Loucy (cell line): ENCODE measurements around the gene STX1A.

Source experiments
- H2AFZ ChIP-seq: fragments of 200-600 bp; sonication (generic); 2 replicates; pipeline ENCODE4 v1.6.0; 2016; ENCODE audit warnings: antibody characterized with exemption, mild to moderate bottlenecking, low read length, moderate library complexity
- H3F3A ChIP-seq: fragments of 200-600 bp; 2 replicates; pipeline ENCODE4 v1.6.0; 2016; ENCODE audit warnings: antibody characterized with exemption, low read depth, mild to moderate bottlenecking
- H3K27me3 ChIP-seq: fragments of 200-600 bp; sonication (generic); 2 replicates; pipeline ENCODE4 v1.6.1; 2014; ENCODE audit warnings: low read length, mild to moderate bottlenecking; ENCODE audit not compliant: insufficient read depth, poor library complexity, severe bottlenecking
- H3K36me3 ChIP-seq: fragments of 200-600 bp; sonication (generic); 2 replicates; pipeline ENCODE4 v1.6.1; 2016; ENCODE audit warnings: low read length; ENCODE audit not compliant: insufficient read depth
- H3K4me1 ChIP-seq: fragments of 200-600 bp; sonication (generic); 2 replicates; pipeline ENCODE4 v1.5.1; 2014; ENCODE audit warnings: low read length, mild to moderate bottlenecking; ENCODE audit not compliant: insufficient read depth, poor library complexity, severe bottlenecking
- H3K4me2 ChIP-seq: fragments of 200-600 bp; sonication (generic); 2 replicates; pipeline ENCODE4 v1.6.0; 2014; ENCODE audit warnings: antibody characterized with exemption, low read length, low read depth, mild to moderate bottlenecking; ENCODE audit not compliant: poor library complexity, severe bottlenecking
- H3K4me3 ChIP-seq: fragments of 200-600 bp; sonication (generic); 2 replicates; pipeline ENCODE4 v1.5.1; 2014; ENCODE audit warnings: low read length, mild to moderate bottlenecking, mixed read lengths; ENCODE audit not compliant: poor library complexity, severe bottlenecking
- H3K79me2 ChIP-seq: fragments of 200-600 bp; sonication (generic); 2 replicates; pipeline ENCODE4 v1.6.1; 2014; ENCODE audit warnings: low read length; ENCODE audit not compliant: insufficient read depth
- H3K9ac ChIP-seq: fragments of 200-600 bp; sonication (generic); 2 replicates; pipeline ENCODE4 v1.6.0; 2014; ENCODE audit warnings: mild to moderate bottlenecking, low read depth, low read length, moderate library complexity; ENCODE audit not compliant: poor library complexity, severe bottlenecking
- H3K9me2 ChIP-seq: fragments of 200-600 bp; sonication (generic); replicated peaks from 2 replicates; pipeline ENCODE4 v1.6.1; 2016; ENCODE audit warnings: low read depth, low read length, mixed read lengths
- H3K9me3 ChIP-seq: fragments of 200-600 bp; sonication (generic); 2 replicates; pipeline ENCODE4 v1.6.1; 2014; ENCODE audit warnings: mild to moderate bottlenecking, antibody characterized with exemption, low read length, low read depth; ENCODE audit not compliant: insufficient read depth
- H4K20me1 ChIP-seq: fragments of 200-600 bp; sonication (generic); 2 replicates; pipeline ENCODE4 v1.6.0; 2014; ENCODE audit warnings: antibody characterized with exemption, low read length, mild to moderate bottlenecking; ENCODE audit not compliant: insufficient read depth, poor library complexity, severe bottlenecking
- EZH2phosphoT487 ChIP-seq: fragments of 200-600 bp; IDR thresholded peaks from 2 replicates; pipeline ENCODE4 v1.6.1; 2018; ENCODE audit warnings: antibody characterized with exemption, mild to moderate bottlenecking, moderate library complexity, borderline replicate concordance
- TF ChIP-seq, protein P1 (sequence below): fragments of 200-600 bp; sonication (generic); conservative IDR thresholded peaks from 2 replicates; pipeline ENCODE4 v1.5.1; 2014; ENCODE audit warnings: mild to moderate bottlenecking, antibody characterized with exemption, low read length

STX1A gene

DNA sequence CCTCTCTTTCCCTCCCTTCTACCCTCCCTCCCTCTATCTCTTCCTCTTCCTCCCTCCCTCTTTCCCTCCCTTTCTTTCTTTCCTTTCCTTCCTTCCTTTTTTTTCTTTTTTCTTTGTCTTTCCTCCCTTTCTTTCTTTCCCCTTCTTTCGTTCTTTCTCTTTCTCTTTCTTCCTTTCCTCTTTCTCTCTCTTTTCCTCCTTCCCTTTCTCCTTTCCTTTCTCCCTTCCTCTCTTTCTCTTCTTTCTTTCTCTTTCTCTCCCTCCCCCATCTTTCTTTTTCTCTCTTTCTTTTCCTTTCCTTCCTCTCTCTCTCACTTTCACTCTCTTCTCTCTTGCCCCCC is 43.2 kb upstream of the STX1A start:
- Histone ChIP-seq H3K27me3 (no peaks in the 10 kb centered on the region), H3K79me2 (no peaks in the 10 kb centered on the region), H3K4me2 (no peak overlapping the region), H3K36me3 (no peaks in the 10 kb centered on the region), H3K9ac (no peak overlapping the region), H3K9me2 (no peaks in the 10 kb centered on the region), H4K20me1 (no peaks in the 10 kb centered on the region), H3K4me1 (no peaks in the 10 kb centered on the region), H3F3A (no peaks in the 10 kb centered on the region), H3K9me3 (no peaks in the 10 kb centered on the region), H3K4me3 (no peak overlapping the region), H2AFZ (no peak overlapping the region)
- TF ChIP-seq, protein P1, sequence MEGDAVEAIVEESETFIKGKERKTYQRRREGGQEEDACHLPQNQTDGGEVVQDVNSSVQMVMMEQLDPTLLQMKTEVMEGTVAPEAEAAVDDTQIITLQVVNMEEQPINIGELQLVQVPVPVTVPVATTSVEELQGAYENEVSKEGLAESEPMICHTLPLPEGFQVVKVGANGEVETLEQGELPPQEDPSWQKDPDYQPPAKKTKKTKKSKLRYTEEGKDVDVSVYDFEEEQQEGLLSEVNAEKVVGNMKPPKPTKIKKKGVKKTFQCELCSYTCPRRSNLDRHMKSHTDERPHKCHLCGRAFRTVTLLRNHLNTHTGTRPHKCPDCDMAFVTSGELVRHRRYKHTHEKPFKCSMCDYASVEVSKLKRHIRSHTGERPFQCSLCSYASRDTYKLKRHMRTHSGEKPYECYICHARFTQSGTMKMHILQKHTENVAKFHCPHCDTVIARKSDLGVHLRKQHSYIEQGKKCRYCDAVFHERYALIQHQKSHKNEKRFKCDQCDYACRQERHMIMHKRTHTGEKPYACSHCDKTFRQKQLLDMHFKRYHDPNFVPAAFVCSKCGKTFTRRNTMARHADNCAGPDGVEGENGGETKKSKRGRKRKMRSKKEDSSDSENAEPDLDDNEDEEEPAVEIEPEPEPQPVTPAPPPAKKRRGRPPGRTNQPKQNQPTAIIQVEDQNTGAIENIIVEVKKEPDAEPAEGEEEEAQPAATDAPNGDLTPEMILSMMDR = no peak
- no peak for TF ChIP-seq EZH2phosphoT487

GRCh38 chr7:73761854-73762658 is 42.6 kb upstream of the STX1A start:
- no peaks in the 10 kb centered on the region for H3K79me2 ChIP-seq

DNA sequence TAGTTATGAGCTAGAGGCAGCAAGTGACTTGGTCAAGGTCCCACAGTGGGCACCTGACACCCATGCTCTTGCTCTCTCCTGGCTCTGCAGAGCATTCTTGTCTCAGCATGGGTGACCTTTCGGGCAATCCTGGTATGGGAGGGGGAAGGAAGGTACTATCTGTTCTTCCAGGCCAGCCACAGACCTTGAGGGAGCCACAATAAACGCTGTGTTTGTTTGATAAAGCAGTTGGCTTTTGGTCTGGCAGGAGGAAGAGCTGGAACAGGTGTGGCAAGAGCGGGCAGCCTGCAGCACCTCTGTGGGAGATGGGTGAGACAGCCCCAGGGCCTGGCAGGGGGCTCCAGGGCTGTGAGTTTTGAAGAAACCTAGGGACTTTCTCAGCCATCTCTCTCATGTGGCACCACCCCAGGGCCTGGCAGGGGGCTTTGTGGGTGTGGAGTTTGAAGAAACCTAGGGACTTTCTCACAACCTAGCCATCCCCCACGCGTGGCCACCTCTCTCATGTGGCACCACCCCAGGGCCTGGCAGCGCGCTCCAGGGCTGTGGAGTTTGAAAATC is 39.2 kb upstream of the STX1A start:
- Histone ChIP-seq H3F3A (no peaks in the 10 kb centered on the region), H3K4me2 (no peak overlapping the region), H3K4me1 (no peaks in the 10 kb centered on the region), H3K79me2 (no peaks in the 10 kb centered on the region), H3K9me2 (no peaks in the 10 kb centered on the region), H3K27me3 (no peaks in the 10 kb centered on the region), H3K9ac (no peak overlapping the region), H4K20me1 (no peaks in the 10 kb centered on the region), H3K4me3 (no peak overlapping the region), H3K9me3 (no peaks in the 10 kb centered on the region), H3K36me3 (no peaks in the 10 kb centered on the region), H2AFZ (no peak overlapping the region)
- TF ChIP-seq, protein P1 = no peak
- no peak for TF ChIP-seq EZH2phosphoT487

More at GRCh38 chr7:73761854-73762658, 42.6 kb upstream of the STX1A start:
- Histone ChIP-seq H3K9me3 (no peaks in the 10 kb centered on the region), H3K4me1 (no peaks in the 10 kb centered on the region), H3K9ac (no peak overlapping the region), H3K4me2 (no peak overlapping the region), H2AFZ (no peak overlapping the region), H3K9me2 (no peaks in the 10 kb centered on the region), H4K20me1 (no peaks in the 10 kb centered on the region), H3K36me3 (no peaks in the 10 kb centered on the region), H3F3A (no peaks in the 10 kb centered on the region), H3K4me3 (no peak overlapping the region), H3K27me3 (no peaks in the 10 kb centered on the region)
- TF ChIP-seq, protein P1 = no peak
- TF ChIP-seq EZH2phosphoT487 = no peak
